Activated CD8-positive, alpha-beta T cell treated with anti-CD3 and anti-CD28 coated beads for 36 hours (primary cell): ENCODE data around the gene HOXC9. TPM values are rescaled to one million over a fixed set of nuclear protein-coding genes. Genes with fewer than 3 reads are reported as not detected.

ENCODE experiments used
- ATAC-seq: fragments of 200-7000 bp; cut with Tn5 transposase; one replicate; pipeline ENCODE4 v1.10.0; 2021; ENCODE audit warnings: mild to moderate bottlenecking, moderate library complexity
- CTCF ChIA-PET: fragments of 350-600 bp; sonication (Branson Sonifier 250); formaldehyde crosslinking; loops from one replicate; lab custom pipeline; 2021; ENCODE audit warnings: antibody characterized with exemption; lab: Charles Lee
- POLR2A ChIA-PET: fragments of 350-600 bp; sonication (Branson Sonifier 250); formaldehyde crosslinking; loops from one replicate; lab custom pipeline; 2021; ENCODE audit warnings: antibody characterized with exemption; lab: Charles Lee
- DNase-seq: peaks from one replicate; pipeline ENCODE4 v3.0.0-alpha.2; 2020
- H3K27ac Mint-ChIP-seq: one replicate; pipeline ENCODE4 v1.8.0; 2021; ENCODE audit warnings: mild to moderate bottlenecking, mixed read lengths
- H3K27me3 Mint-ChIP-seq: one replicate; pipeline ENCODE4 v1.8.0; 2021; ENCODE audit warnings: mixed read lengths
- H3K36me3 Mint-ChIP-seq: one replicate; pipeline ENCODE4 v1.8.0; 2021; ENCODE audit warnings: low read depth, mixed read lengths
- H3K4me1 Mint-ChIP-seq: one replicate; pipeline ENCODE4 v1.8.0; 2021; ENCODE audit warnings: low read depth, mixed read lengths
- H3K4me3 Mint-ChIP-seq: one replicate; pipeline ENCODE4 v1.8.0; 2021; ENCODE audit warnings: mild to moderate bottlenecking, moderate library complexity, mixed read lengths
- H3K9me3 Mint-ChIP-seq: one replicate; pipeline ENCODE4 v1.8.0; 2021; ENCODE audit warnings: mixed read lengths
- intact Hi-C: fragments of 100-400 bp; cut with micrococcal nuclease; formaldehyde crosslinking; loops from one replicate; pipeline ENCODE4 v1.10.0; 2022
- total RNA-seq, 2 experiments: library from RNA; stranded (reverse); gene quantifications; one replicate each; pipeline ENCODE4 v1.2.3, GENCODE V29; 2021
- TF ChIP-seq, protein P1 (sequence below): fragments of 200-600 bp; IDR thresholded peaks from one replicate; pipeline ENCODE4 v1.8.0; 2022; ENCODE audit warnings: antibody characterized with exemption, mild to moderate bottlenecking

Gene HOXC9
- total RNA-seq, 2 experiments from 2014 or later = not detected

DNA sequence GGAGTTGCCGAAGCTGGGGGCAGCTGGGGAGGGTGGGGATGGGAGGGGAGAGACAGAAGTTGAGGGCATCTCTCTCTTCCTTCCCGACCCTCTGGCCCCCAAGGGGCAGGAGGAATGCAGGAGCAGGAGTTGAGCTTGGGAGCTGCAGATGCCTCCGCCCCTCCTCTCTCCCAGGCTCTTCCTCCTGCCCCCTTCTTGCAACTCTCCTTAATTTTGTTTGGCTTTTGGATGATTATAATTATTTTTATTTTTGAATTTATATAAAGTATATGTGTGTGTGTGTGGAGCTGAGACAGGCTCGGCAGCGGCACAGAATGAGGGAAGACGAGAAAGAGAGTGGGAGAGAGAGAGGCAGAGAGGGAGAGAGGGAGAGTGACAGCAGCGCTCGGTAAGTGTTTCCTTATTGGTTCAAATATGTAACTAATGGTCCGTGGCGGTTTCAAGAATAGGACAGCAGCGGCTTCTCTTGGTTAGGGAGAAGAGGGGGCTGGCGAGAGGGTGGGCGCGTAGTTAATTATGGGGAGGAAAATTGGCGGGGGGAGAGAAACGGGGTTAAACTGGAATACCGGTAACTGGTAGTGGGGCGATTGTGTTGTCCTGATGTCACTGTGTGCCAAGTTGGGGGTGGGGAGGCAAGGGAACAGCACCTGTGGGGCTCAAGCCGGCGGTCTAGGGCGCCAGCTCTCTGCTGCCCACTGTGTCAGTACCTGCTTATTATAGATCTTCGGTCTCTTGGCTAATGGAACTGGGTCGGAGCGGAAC, 17.2 kb downstream of the HOXC9 start:
- H3K36me3 Mint-ChIP-seq = no peaks in the 10 kb centered on the region
- H3K27me3 Mint-ChIP-seq = peaks cover 70% of the 10 kb centered on the region
- peak overlapping the region; percentile 76 for H3K4me3 Mint-ChIP-seq
- TF ChIP-seq, protein P1, sequence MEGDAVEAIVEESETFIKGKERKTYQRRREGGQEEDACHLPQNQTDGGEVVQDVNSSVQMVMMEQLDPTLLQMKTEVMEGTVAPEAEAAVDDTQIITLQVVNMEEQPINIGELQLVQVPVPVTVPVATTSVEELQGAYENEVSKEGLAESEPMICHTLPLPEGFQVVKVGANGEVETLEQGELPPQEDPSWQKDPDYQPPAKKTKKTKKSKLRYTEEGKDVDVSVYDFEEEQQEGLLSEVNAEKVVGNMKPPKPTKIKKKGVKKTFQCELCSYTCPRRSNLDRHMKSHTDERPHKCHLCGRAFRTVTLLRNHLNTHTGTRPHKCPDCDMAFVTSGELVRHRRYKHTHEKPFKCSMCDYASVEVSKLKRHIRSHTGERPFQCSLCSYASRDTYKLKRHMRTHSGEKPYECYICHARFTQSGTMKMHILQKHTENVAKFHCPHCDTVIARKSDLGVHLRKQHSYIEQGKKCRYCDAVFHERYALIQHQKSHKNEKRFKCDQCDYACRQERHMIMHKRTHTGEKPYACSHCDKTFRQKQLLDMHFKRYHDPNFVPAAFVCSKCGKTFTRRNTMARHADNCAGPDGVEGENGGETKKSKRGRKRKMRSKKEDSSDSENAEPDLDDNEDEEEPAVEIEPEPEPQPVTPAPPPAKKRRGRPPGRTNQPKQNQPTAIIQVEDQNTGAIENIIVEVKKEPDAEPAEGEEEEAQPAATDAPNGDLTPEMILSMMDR = no peak
- CTCF ChIA-PET = interaction anchor here (0.8 to 3.5 kb wide), 15 partner anchors 8 to 199 kb away, joined by 3 to 23 read pairs (median 4); partner anchors contain the start of genes HOXC4, HOXC5, HOXC8 and SMUG1
- H3K9me3 Mint-ChIP-seq = no peaks in the 10 kb centered on the region
- DNase-seq (no peak), ATAC-seq (peak; percentile 38)
- peaks cover 15% of the 10 kb centered on the region for H3K4me1 Mint-ChIP-seq
- POLR2A ChIA-PET = interaction anchor here (0.6 to 2.0 kb wide), 2 partner anchors 9 to 202 kb away, joined by 3 to 6 read pairs; partner anchors contain the start of gene HOXC8
- H3K27ac Mint-ChIP-seq = no peak overlapping the region
- intact Hi-C loops = no loop called here

- Mint-ChIP-seq H3K27me3 (peaks cover 67% of the 10 kb centered on the region), H3K36me3 (no peaks in the 10 kb centered on the region), H3K27ac (no peak overlapping the region), H3K4me3 (peak overlapping the region; percentile 76), H3K4me1 (peaks cover 15% of the 10 kb centered on the region), H3K9me3 (no peaks in the 10 kb centered on the region)
- DNase-seq (peak; percentile 84), ATAC-seq (peak; percentile 92)
- intact Hi-C loops = no loop called here
- ChIA-PET CTCF (interaction anchor here (0.8 to 3.5 kb wide), 14 partner anchors 9 to 198 kb away, joined by 3 to 23 read pairs (median 4); partner anchors contain the start of genes HOXC4, HOXC5, HOXC8 and SMUG1), POLR2A (interaction anchor here (2.0 kb wide), 1 partner anchor 9 kb away, joined by 6 read pairs; the partner anchor contains the start of gene HOXC8)
- TF ChIP-seq, protein P1 = no peak
Measured at GRCh38 chr12:54017878-54018467, 18.0 kb downstream of the HOXC9 start.

DNA sequence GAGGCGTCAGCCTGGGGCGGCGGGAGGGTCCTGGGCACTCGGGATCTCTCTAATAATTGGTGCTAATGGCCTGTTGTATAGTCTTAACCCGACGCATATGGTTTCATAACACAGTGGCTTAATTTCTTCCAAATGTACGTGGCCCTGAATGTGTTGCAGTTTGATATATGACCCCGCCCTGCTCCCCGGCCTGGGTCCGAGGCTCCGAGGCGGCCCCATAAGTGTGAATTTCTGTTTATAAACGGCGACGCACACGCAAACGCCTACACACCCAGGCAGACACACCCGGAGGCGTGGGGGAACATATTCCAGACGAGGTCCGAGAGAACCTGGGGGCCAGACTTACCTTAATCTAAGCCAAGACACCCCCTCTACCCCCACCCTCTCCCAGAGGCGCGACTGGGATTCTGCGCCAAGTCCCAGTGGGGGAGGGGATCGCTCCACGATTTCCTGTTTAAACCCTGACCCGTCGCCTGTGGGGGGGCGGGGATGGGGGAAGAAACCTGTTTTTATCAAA, 18.6 kb downstream of the HOXC9 start:
- TF ChIP-seq, protein P1 = no peak
- Mint-ChIP-seq H3K4me3 (peak overlapping the region; percentile 76), H3K36me3 (no peaks in the 10 kb centered on the region), H3K27me3 (peaks cover 67% of the 10 kb centered on the region), H3K4me1 (peaks cover 15% of the 10 kb centered on the region), H3K9me3 (no peaks in the 10 kb centered on the region), H3K27ac (no peak overlapping the region)
- POLR2A ChIA-PET = no interaction called here
- intact Hi-C loops = no loop called here
- CTCF ChIA-PET = interaction anchor here (1.4 to 3.5 kb wide), 2 partner anchors 13 to 189 kb away, joined by 3 to 23 read pairs; no protein-coding TSS in a partner anchor
- no peak for DNase-seq
- no peak for ATAC-seq

- no peak for DNase-seq
- ChIA-PET CTCF (interaction anchor here (1.4 to 1.5 kb wide), 2 partner anchors 14 to 190 kb away, joined by 3 read pairs; no protein-coding TSS in a partner anchor), POLR2A (no interaction called here)
- TF ChIP-seq, protein P1 = no peak
- no peaks in the 10 kb centered on the region for H3K9me3 Mint-ChIP-seq
- peaks cover 15% of the 10 kb centered on the region for H3K4me1 Mint-ChIP-seq
- no peak for ATAC-seq
- intact Hi-C loops = no loop called here
- H3K4me3 Mint-ChIP-seq = no peak overlapping the region
- no peaks in the 10 kb centered on the region for H3K36me3 Mint-ChIP-seq
- H3K27ac Mint-ChIP-seq = no peak overlapping the region
- H3K27me3 Mint-ChIP-seq = peaks cover 66% of the 10 kb centered on the region
Measured at GRCh38 chr12:54019091-54019811, 19.3 kb downstream of the HOXC9 start.
